Mesodermal cell (in vitro differentiated cells): ENCODE results near the gene PTER.

Experiments
- H3K27ac ChIP-seq: 2 replicates; pipeline ENCODE4 v1.7.0; 2013; ENCODE audit warnings: mild to moderate bottlenecking, low read depth, low read length, moderate library complexity; ENCODE audit not compliant: severe bottlenecking
- H3K36me3 ChIP-seq: 2 replicates; pipeline ENCODE4 v1.7.1; 2013; ENCODE audit warnings: mild to moderate bottlenecking, low read length, moderate library complexity; ENCODE audit not compliant: control insufficient read depth, insufficient read depth
- H3K4me1 ChIP-seq: one replicate; pipeline ENCODE4 v1.7.1; 2013; ENCODE audit warnings: mild to moderate bottlenecking, low read length; ENCODE audit not compliant: insufficient read depth, control insufficient read depth, poor library complexity, severe bottlenecking
- H3K4me3 ChIP-seq: 2 replicates; pipeline ENCODE4 v1.7.0; 2013; ENCODE audit warnings: low read length, control low read depth, mild to moderate bottlenecking; ENCODE audit not compliant: insufficient read depth, poor library complexity, severe bottlenecking; ENCODE audit errors: extremely low read depth
- H3K9me3 ChIP-seq: 2 replicates; pipeline ENCODE4 v1.7.1; 2013; ENCODE audit warnings: mild to moderate bottlenecking, low read length, moderate library complexity; ENCODE audit not compliant: control insufficient read depth
- WGBS, 2 experiments: methylation state at CpG; one replicate each; pipeline ENCODE4 v1.1.5; 2013; ENCODE audit warnings: missing lambda C conversion rate in 2 of 2; ENCODE audit not compliant: insufficient coverage in 2 of 2; 5-methylcytosine and 5-hydroxymethylcytosine counted together

PTER gene

GRCh38 chr10:16472828-16473227 is 36.0 kb downstream of the PTER start:
- Histone ChIP-seq H3K36me3 (no peaks in the 10 kb centered on the region), H3K4me3 (no peak overlapping the region), H3K4me1 (no peaks in the 10 kb centered on the region), H3K27ac (no peak overlapping the region), H3K9me3 (no peaks in the 10 kb centered on the region)
- WGBS, 2 experiments = no CpG with 5 or more reads among the region's 3 CpGs

GRCh38 chr10:16477757-16478156 is 40.9 kb downstream of the PTER start:
- no peaks in the 10 kb centered on the region for H3K36me3 ChIP-seq
- no peak overlapping the region for H3K27ac ChIP-seq
- no peaks in the 10 kb centered on the region for H3K9me3 ChIP-seq
- peaks cover 6% of the 10 kb centered on the region for H3K4me1 ChIP-seq
- WGBS, 2 experiments = no CpG with 5 or more reads among the region's 1 CpG
- no peak overlapping the region for H3K4me3 ChIP-seq

- H3K36me3 ChIP-seq = no peaks in the 10 kb centered on the region
- H3K27ac ChIP-seq = no peak overlapping the region
- H3K4me3 ChIP-seq = no peak overlapping the region
- no peaks in the 10 kb centered on the region for H3K9me3 ChIP-seq
- H3K4me1 ChIP-seq = peaks cover 6% of the 10 kb centered on the region
- 94 to 100% methylated on average over 3 of the region's 4 CpGs for WGBS, 2 experiments
These were observed 42.0 kb downstream of the PTER start for GRCh38 chr10:16478801-16479200.

- H3K36me3 ChIP-seq = no peaks in the 10 kb centered on the region
- H3K4me1 ChIP-seq = peaks cover 6% of the 10 kb centered on the region
- no peak overlapping the region for H3K4me3 ChIP-seq
- no peaks in the 10 kb centered on the region for H3K9me3 ChIP-seq
- no peak overlapping the region for H3K27ac ChIP-seq
- WGBS, 2 experiments = 84 to 86% methylated on average over 3 of the region's 5 CpGs
These were observed 44.4 kb downstream of the PTER start for GRCh38 chr10:16481052-16481728.

- no peak overlapping the region for H3K27ac ChIP-seq
- peaks cover 6% of the 10 kb centered on the region for H3K4me1 ChIP-seq
- no peaks in the 10 kb centered on the region for H3K9me3 ChIP-seq
- no peaks in the 10 kb centered on the region for H3K36me3 ChIP-seq
- no peak overlapping the region for H3K4me3 ChIP-seq
- WGBS, 2 experiments = 92 to 95% methylated on average over 8 to 10 of the region's 11 CpGs
These were observed 46.6 kb downstream of the PTER start for GRCh38 chr10:16483241-16483917.

GRCh38 chr10:16490511-16490910 is 53.7 kb downstream of the PTER start:
- no peaks in the 10 kb centered on the region for H3K9me3 ChIP-seq
- no peaks in the 10 kb centered on the region for H3K4me1 ChIP-seq
- H3K36me3 ChIP-seq = no peaks in the 10 kb centered on the region
- no peak overlapping the region for H3K27ac ChIP-seq
- H3K4me3 ChIP-seq = no peak overlapping the region
- no CpG with 5 or more reads among the region's 3 CpGs for WGBS, 2 experiments

- Histone ChIP-seq H3K36me3 (no peaks in the 10 kb centered on the region), H3K4me1 (no peaks in the 10 kb centered on the region), H3K4me3 (no peak overlapping the region), H3K27ac (no peak overlapping the region), H3K9me3 (no peaks in the 10 kb centered on the region)
- WGBS, 2 experiments = 67% methylated on average over 1 of the region's 2 CpGs; no CpG with 5 or more reads in 1 of the 2 experiments
These were observed 55.1 kb downstream of the PTER start for GRCh38 chr10:16491933-16492332.

- Histone ChIP-seq H3K9me3 (no peaks in the 10 kb centered on the region), H3K4me1 (no peaks in the 10 kb centered on the region), H3K27ac (no peak overlapping the region), H3K4me3 (no peak overlapping the region), H3K36me3 (no peaks in the 10 kb centered on the region)
- WGBS, 2 experiments = 100% methylated on average over 1 of the region's 10 CpGs; no CpG with 5 or more reads in 1 of the 2 experiments
These were observed 57.2 kb downstream of the PTER start for GRCh38 chr10:16493884-16494536.

GRCh38 chr10:16497911-16498310 is 61.1 kb downstream of the PTER start:
- Histone ChIP-seq H3K36me3 (no peaks in the 10 kb centered on the region), H3K4me3 (no peak overlapping the region), H3K27ac (no peak overlapping the region), H3K4me1 (peaks cover 3% of the 10 kb centered on the region), H3K9me3 (no peaks in the 10 kb centered on the region)
- 92 to 100% methylated on average over 4 of the region's 4 CpGs for WGBS, 2 experiments

- no CpG with 5 or more reads among the region's 1 CpG for WGBS, 2 experiments
These were observed 68.4 kb downstream of the PTER start for GRCh38 chr10:16505161-16505560.

GRCh38 chr10:16509996-16510395 is 73.2 kb downstream of the PTER start:
- Histone ChIP-seq H3K4me3 (no peak overlapping the region), H3K9me3 (no peaks in the 10 kb centered on the region), H3K27ac (peak overlapping the region; percentile 62), H3K4me1 (peaks cover 26% of the 10 kb centered on the region), H3K36me3 (no peaks in the 10 kb centered on the region)
- WGBS, 2 experiments = 69 to 83% methylated on average over 3 to 4 of the region's 5 CpGs

More at GRCh38 chr10:16505161-16505560, 68.4 kb downstream of the PTER start:
- Histone ChIP-seq H3K27ac (no peak overlapping the region), H3K4me3 (no peak overlapping the region), H3K9me3 (no peaks in the 10 kb centered on the region), H3K36me3 (no peaks in the 10 kb centered on the region), H3K4me1 (peaks cover 31% of the 10 kb centered on the region)
